HEK293T (cell line): ENCODE data around the gene TMEM245.

ENCODE experiments used
- BHLHE40 ChIP-seq: fragments of 450-650 bp; IDR thresholded peaks from 2 replicates; pipeline ENCODE4 v1.6.1; 2016; ENCODE audit warnings: mild to moderate bottlenecking, moderate library complexity, borderline replicate concordance
- FOXK2 ChIP-seq: fragments of 450-650 bp; IDR thresholded peaks from 2 replicates; pipeline ENCODE4 v1.6.1; 2016; ENCODE audit warnings: mild to moderate bottlenecking
- FOXM1 ChIP-seq: fragments of 450-650 bp; IDR thresholded peaks from 2 replicates; pipeline ENCODE4 v1.6.1; 2017; ENCODE audit warnings: mild to moderate bottlenecking, borderline replicate concordance

DNA sequence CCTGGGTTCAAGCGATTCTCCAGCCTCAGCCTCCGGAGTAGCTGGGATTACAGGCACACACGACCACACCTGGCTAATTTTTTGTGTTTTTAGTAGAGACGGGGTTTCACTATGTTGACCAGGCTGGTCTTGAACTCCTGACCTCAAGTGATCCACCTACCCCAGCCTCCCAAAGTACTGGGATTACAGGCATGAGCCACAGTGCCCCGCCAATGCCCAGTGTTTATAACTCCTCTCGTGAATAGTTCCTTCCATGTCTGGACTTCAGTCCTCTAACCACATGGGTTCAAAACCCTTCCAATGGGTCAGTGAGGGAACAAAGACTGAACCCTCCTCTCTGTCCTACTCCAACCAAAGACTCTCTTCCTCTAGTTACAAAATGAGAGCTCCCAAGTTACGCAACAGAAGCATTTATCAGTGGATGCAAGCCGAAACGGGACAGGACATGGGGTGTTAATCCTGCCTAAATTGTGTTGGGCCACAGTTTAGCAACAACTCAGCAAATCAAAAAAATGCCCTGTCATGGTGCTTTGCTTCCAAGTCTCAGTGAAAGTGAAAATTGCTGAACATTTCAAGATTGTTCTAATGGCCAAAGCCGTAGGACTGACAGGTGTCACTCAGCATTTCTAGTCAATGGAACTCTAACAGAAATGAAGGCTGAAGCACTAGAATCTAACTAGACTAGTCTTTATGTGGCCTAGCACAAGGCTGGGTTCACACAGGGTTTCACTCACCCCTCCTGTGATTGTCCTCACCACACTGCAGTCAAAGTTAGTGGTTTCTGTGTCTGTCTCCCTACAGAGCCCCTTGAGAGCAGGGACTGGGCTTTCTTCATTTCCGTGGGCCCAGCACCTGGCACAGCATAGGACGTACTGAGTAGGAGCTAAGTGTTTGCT is 3.2 kb upstream of the TMEM245 start:
- TF ChIP-seq FOXK2 (no peak), FOXM1 (no peak), BHLHE40 (no peak)
